ENCODE measurements around the gene TUFT1. TPM values are rescaled to one million over a fixed set of nuclear protein-coding genes. Genes with fewer than 3 reads are reported as not detected.
A peak's percentile ranks its signal among the peaks of the same experiment; 100 is the strongest.

The TUFT1 gene
- total and polyA plus RNA-seq, 2 of the 13 experiments (the other 11 are each of a cell fraction or from before 2014, with no cell fraction given): 6.4 to 7.3 TPM

DNA sequence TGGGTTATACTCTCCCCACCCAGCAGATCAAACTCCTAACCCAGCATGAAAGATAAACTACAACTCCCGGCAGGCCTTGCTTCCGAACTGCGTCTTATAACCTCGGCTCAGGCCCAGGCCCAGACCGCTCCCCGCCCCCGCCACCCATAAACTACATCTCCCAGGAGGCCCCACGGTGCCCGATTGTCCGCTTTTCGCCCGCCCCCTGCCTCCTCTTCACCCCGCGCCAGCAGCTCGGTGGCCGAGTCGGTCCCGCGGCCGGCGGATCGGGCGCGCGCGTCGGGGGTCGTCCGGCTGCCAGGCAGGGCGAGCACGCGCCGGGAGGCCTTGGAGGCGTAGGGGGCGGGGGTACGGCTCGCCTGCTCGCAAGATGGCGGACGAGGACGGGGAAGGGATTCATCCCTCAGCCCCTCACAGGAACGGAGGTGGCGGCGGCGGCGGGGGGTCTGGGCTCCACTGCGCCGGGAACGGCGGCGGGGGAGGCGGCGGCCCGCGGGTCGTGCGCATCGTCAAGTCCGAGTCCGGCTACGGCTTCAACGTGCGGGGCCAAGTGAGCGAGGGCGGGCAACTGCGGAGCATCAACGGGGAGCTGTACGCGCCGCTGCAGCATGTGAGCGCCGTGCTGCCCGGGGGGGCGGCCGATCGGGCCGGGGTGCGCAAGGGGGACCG, 71.9 kb downstream of the TUFT1 start, which contains the start of gene SNX27 (continued):
- no peak for TF ChIP-seq THYN1 (CRISPR knock-in tag; IDR thresholded peaks at IDR 0.05; ENCODE audit: borderline replicate concordance, low read depth)
- TF ChIP-seq, protein P1, sequence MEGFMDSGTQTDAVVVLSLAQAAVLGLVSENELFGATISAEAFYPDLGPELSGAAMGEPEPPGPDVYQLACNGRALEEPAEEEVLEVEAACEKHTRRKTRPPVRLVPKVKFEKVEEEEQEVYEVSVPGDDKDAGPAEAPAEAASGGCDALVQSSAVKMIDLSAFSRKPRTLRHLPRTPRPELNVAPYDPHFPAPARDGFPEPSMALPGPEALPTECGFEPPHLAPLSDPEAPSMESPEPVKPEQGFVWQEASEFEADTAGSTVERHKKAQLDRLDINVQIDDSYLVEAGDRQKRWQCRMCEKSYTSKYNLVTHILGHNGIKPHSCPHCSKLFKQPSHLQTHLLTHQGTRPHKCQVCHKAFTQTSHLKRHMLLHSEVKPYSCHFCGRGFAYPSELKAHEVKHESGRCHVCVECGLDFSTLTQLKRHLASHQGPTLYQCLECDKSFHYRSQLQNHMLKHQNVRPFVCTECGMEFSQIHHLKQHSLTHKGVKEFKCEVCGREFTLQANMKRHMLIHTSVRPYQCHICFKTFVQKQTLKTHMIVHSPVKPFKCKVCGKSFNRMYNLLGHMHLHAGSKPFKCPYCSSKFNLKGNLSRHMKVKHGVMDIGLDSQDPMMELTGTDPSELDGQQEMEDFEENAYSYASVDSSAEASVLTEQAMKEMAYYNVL (CRISPR knock-in tag; IDR thresholded peaks at IDR 0.05; ENCODE audit: borderline replicate concordance): no peak
- TF ChIP-seq ZNF121 (CRISPR knock-in tag; IDR thresholded peaks at IDR 0.05): no peak
- TF ChIP-seq, protein P2, sequence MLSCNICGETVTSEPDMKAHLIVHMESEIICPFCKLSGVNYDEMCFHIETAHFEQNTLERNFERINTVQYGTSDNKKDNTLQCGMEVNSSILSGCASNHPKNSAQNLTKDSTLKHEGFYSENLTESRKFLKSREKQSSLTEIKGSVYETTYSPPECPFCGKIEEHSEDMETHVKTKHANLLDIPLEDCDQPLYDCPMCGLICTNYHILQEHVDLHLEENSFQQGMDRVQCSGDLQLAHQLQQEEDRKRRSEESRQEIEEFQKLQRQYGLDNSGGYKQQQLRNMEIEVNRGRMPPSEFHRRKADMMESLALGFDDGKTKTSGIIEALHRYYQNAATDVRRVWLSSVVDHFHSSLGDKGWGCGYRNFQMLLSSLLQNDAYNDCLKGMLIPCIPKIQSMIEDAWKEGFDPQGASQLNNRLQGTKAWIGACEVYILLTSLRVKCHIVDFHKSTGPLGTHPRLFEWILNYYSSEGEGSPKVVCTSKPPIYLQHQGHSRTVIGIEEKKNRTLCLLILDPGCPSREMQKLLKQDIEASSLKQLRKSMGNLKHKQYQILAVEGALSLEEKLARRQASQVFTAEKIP (CRISPR knock-in tag; IDR thresholded peaks at IDR 0.05; ENCODE audit: borderline replicate concordance): no peak
- peak; percentile 98 for TF ChIP-seq ZFX (CRISPR knock-in tag; IDR thresholded peaks at IDR 0.05; ENCODE audit: low read depth)
- TF ChIP-seq ZNF567 (CRISPR knock-in tag; IDR thresholded peaks at IDR 0.05; ENCODE audit: borderline replicate concordance): no peak
- peak; percentile 76 for TF ChIP-seq YEATS4 (CRISPR knock-in tag; IDR thresholded peaks at IDR 0.05; ENCODE audit: borderline replicate concordance)
- TF ChIP-seq XBP1 (CRISPR knock-in tag; IDR thresholded peaks at IDR 0.05): no peak
- TF ChIP-seq, protein P3, sequence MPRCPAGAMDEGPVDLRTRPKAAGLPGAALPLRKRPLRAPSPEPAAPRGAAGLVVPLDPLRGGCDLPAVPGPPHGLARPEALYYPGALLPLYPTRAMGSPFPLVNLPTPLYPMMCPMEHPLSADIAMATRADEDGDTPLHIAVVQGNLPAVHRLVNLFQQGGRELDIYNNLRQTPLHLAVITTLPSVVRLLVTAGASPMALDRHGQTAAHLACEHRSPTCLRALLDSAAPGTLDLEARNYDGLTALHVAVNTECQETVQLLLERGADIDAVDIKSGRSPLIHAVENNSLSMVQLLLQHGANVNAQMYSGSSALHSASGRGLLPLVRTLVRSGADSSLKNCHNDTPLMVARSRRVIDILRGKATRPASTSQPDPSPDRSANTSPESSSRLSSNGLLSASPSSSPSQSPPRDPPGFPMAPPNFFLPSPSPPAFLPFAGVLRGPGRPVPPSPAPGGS (CRISPR knock-in tag; IDR thresholded peaks at IDR 0.05): peak; percentile 66; the same call in 1 of the 2 replicates
- TF ChIP-seq ZKSCAN1 (IDR thresholded peaks at IDR 0.05; ENCODE audit: low read length): no peak
- no peak for TF ChIP-seq ONECUT2 (CRISPR knock-in tag; IDR thresholded peaks at IDR 0.05)
- TF ChIP-seq ZNF33A (CRISPR knock-in tag; IDR thresholded peaks at IDR 0.05; ENCODE audit: borderline replicate concordance): no peak
- TF ChIP-seq, protein P4, sequence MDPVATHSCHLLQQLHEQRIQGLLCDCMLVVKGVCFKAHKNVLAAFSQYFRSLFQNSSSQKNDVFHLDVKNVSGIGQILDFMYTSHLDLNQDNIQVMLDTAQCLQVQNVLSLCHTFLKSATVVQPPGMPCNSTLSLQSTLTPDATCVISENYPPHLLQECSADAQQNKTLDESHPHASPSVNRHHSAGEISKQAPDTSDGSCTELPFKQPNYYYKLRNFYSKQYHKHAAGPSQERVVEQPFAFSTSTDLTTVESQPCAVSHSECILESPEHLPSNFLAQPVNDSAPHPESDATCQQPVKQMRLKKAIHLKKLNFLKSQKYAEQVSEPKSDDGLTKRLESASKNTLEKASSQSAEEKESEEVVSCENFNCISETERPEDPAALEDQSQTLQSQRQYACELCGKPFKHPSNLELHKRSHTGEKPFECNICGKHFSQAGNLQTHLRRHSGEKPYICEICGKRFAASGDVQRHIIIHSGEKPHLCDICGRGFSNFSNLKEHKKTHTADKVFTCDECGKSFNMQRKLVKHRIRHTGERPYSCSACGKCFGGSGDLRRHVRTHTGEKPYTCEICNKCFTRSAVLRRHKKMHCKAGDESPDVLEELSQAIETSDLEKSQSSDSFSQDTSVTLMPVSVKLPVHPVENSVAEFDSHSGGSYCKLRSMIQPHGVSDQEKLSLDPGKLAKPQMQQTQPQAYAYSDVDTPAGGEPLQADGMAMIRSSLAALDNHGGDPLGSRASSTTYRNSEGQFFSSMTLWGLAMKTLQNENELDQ (CRISPR knock-in tag; IDR thresholded peaks at IDR 0.05; ENCODE audit: borderline replicate concordance): no peak
- TF ChIP-seq CBFB (CRISPR knock-in tag; IDR thresholded peaks at IDR 0.05): no peak; the same call in 1 of the 2 replicates
- no peak for TF ChIP-seq ZC3H4 (CRISPR knock-in tag; IDR thresholded peaks at IDR 0.05; ENCODE audit: borderline replicate concordance)
- TF ChIP-seq ZNF24 (IDR thresholded peaks at IDR 0.05): no peak
- TF ChIP-seq, protein P5, sequence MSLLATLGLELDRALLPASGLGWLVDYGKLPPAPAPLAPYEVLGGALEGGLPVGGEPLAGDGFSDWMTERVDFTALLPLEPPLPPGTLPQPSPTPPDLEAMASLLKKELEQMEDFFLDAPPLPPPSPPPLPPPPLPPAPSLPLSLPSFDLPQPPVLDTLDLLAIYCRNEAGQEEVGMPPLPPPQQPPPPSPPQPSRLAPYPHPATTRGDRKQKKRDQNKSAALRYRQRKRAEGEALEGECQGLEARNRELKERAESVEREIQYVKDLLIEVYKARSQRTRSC (CRISPR knock-in tag; IDR thresholded peaks at IDR 0.05; ENCODE audit: low read depth): no peak
- no peak for TF ChIP-seq DDIT3 (CRISPR knock-in tag; IDR thresholded peaks at IDR 0.05)
- no peak for TF ChIP-seq ZNF354B (CRISPR knock-in tag; IDR thresholded peaks at IDR 0.05)
- peak; percentile 87 for TF ChIP-seq ZNF446 (CRISPR knock-in tag; IDR thresholded peaks at IDR 0.05)
